ENCODE data around the gene MYO9A. TPM values are rescaled to one million over a fixed set of nuclear protein-coding genes. Genes with fewer than 3 reads are reported as not detected.
"Not testable (repeated sequence)": the region's sequence is repeated elsewhere in the genome, so short reads cannot be mapped to it uniquely, and the experiment has no call there.

The MYO9A gene
- total and polyA plus RNA-seq, 2 donors: 13.8 to 179 TPM

DNA sequence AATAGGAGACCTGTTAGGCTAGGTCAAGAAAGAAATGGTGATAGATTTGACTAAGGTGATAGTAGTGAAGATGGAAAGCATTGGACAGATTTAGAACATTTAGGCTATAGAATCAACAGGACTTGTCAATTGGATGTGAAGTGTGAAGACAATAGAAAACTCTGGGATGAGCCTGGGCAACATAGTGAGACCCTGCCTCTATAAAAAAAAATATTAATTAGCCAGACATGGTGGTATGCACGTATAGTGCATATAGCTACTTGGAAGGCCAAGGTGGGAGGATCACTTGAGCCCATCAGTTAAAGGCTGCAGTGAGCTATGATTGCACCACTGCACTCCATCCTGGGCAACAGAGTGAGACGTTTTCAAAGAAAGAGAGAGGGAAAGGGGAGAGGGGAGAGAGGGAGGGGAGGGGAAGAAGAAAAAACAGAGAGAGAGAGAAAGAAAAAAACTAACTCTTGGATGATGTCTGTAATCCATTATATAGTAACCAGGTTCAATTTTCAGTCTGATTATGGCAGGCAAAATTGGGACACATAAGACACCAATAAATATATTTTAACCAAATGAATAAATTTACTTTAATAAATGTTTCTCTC is 9.9 kb upstream of the MYO9A start:
- WGBS: 57% methylated on average over 2 of the region's 2 CpGs
- Histone ChIP-seq H3K36me3 (ENCODE audit: insufficient read depth) (no peaks in the 10 kb centered on the region), H3K27ac (ENCODE audit: low read depth) (no peak overlapping the region), H3K4me3 (ENCODE audit: low read depth, low read length) (no peak overlapping the region), H3K4me1 (ENCODE audit: insufficient read depth) (no peaks in the 10 kb centered on the region)
- DNase-seq (ENCODE audit: extremely low spot score): no peak

- Histone ChIP-seq H3K27ac (ENCODE audit: low read depth) (no peak overlapping the region), H3K4me3 (ENCODE audit: low read depth, low read length) (no peak overlapping the region), H3K36me3 (ENCODE audit: insufficient read depth) (no peaks in the 10 kb centered on the region), H3K4me1 (ENCODE audit: insufficient read depth) (no peaks in the 10 kb centered on the region)
- 7% methylated on average over 1 of the region's 1 CpG for WGBS
- no peak for DNase-seq (ENCODE audit: extremely low spot score)
These were observed 6.3 kb upstream of the MYO9A start for GRCh38 chr15:72124218-72124617.

- H3K36me3 ChIP-seq (ENCODE audit: insufficient read depth): no peaks in the 10 kb centered on the region
- no peaks in the 10 kb centered on the region for H3K4me1 ChIP-seq (ENCODE audit: insufficient read depth)
- H3K27ac ChIP-seq (ENCODE audit: low read depth): peak overlapping the region; percentile 96
- WGBS: under 1% methylated on average over 59 of the region's 59 CpGs
- peak overlapping the region; percentile 83 for H3K4me3 ChIP-seq (ENCODE audit: low read depth, low read length)
- DNase-seq (ENCODE audit: extremely low spot score): peak; percentile 36
These were observed 399 bp downstream of the MYO9A start for GRCh38 chr15:72117486-72118016.

DNA sequence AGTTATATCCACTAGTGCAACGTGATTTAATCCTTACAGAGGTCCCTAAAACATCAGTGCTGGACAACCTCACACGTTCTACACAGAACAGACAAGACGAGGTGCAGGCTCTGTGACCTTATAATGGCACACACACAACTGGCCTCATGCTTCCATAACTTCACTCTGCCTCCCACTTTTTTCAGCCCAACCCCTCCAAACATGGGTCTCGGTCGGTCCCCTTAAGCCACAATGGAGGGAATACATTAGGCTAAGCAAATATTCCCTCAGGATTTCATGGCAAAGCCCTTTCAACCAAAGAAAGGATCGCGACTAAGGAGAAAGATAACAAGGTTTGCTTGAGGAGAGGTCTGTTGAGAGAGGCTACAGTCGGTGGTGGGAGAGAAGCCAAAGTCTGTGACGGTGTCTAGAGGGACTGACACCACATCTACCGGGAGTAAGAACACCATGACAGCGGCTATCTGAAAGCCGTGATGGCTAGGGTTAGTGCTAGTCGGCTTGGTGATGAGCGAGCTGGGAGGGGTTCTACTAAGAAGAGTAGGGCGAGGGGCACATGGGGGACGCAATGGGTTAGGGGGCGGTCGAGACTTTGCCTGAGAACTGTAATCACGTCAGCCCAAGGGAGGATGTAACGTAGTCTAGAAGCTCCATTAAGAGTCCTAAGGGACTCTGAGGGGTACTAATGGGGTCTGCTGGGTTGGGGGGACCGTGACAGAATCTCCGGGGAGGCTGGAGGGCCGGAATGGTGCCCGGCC is 1.0 kb downstream of the MYO9A start:
- Histone ChIP-seq H3K4me3 (ENCODE audit: low read depth, low read length) (peak overlapping the region; percentile 83), H3K36me3 (ENCODE audit: insufficient read depth) (no peaks in the 10 kb centered on the region), H3K27ac (ENCODE audit: low read depth) (peak overlapping the region; percentile 96), H3K4me1 (ENCODE audit: insufficient read depth) (no peaks in the 10 kb centered on the region)
- DNase-seq (ENCODE audit: extremely low spot score): no peak
- under 1% methylated on average over 24 of the region's 24 CpGs for WGBS

DNA sequence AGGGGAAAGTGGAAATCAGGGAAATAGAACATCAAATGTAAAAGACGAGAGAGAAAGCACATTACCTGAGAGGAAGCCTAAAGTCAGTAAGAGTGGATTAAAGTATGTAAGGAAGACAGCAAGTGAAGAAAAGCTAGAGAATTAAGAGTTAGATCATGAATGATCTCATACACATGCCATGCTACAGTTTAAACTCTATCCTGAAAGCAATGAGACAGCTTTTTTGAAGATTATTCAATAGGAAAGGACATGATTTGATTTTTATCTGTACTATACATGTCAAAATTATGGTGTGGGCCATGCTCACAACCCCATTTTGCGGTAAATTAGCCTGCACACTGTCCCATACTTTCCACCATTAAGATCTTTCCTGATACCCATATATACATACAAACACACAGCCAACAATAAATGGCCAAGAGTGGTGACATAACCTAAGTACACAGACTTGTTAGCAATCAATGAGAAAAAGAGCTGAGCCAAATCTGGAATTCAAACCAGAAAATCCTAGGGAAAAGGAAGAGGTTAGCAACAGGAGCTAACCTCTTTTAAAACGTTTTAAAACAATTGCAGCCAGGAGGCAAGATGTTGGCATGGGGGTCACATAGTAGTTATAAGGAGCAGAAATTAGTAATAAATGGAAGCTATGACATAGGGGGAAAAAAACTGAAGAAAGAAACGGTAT is 4.5 kb downstream of the MYO9A start:
- WGBS: 70% methylated on average over 4 of the region's 4 CpGs
- Histone ChIP-seq H3K27ac (ENCODE audit: low read depth) (no peak overlapping the region), H3K4me1 (ENCODE audit: insufficient read depth) (no peaks in the 10 kb centered on the region), H3K36me3 (ENCODE audit: insufficient read depth) (no peaks in the 10 kb centered on the region), H3K4me3 (ENCODE audit: low read depth, low read length) (no peak overlapping the region)
- no peak for DNase-seq (ENCODE audit: extremely low spot score)

- Histone ChIP-seq H3K4me1 (ENCODE audit: insufficient read depth) (no peaks in the 10 kb centered on the region), H3K4me3 (ENCODE audit: low read depth, low read length) (no peak overlapping the region), H3K36me3 (ENCODE audit: insufficient read depth) (no peaks in the 10 kb centered on the region), H3K27ac (ENCODE audit: low read depth) (no peak overlapping the region)
- no peak for DNase-seq (ENCODE audit: extremely low spot score)
These were observed 5.1 kb downstream of the MYO9A start for GRCh38 chr15:72112805-72113204.

GRCh38 chr15:72112116-72112515 is 5.8 kb downstream of the MYO9A start:
- Histone ChIP-seq H3K36me3 (ENCODE audit: insufficient read depth) (no peaks in the 10 kb centered on the region), H3K27ac (ENCODE audit: low read depth) (no peak overlapping the region), H3K4me3 (ENCODE audit: low read depth, low read length) (no peak overlapping the region), H3K4me1 (ENCODE audit: insufficient read depth) (no peaks in the 10 kb centered on the region)
- 33% methylated on average over 2 of the region's 2 CpGs for WGBS
- DNase-seq (ENCODE audit: extremely low spot score): no peak

DNA sequence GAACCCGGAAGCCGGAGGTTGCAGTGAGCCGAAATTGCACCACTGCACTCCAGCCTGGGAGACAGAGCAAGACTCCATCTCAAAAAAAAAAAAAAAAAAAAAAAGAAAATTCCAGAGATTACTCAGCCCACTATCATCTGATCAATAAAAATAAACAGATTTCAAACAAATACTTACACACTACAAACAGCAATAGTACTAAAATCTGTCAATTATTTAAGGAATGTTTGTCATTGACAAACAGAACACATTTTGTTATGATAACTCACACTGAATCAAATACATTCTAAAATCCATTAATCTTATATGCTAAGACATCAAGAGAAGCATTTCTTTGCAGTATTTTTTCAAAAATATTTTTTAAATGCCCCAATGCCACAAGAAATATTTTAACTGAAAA is 7.6 kb downstream of the MYO9A start:
- no peaks in the 10 kb centered on the region for H3K4me1 ChIP-seq (ENCODE audit: insufficient read depth)
- WGBS: 95% methylated on average over 3 of the region's 3 CpGs
- no peak overlapping the region for H3K27ac ChIP-seq (ENCODE audit: low read depth)
- H3K4me3 ChIP-seq (ENCODE audit: low read depth, low read length): no peak overlapping the region
- H3K36me3 ChIP-seq (ENCODE audit: insufficient read depth): no peaks in the 10 kb centered on the region
- DNase-seq (ENCODE audit: extremely low spot score): no peak

GRCh38 chr15:72106068-72106467 is 11.9 kb downstream of the MYO9A start:
- H3K4me3 ChIP-seq (ENCODE audit: low read depth, low read length): no peak overlapping the region

DNA sequence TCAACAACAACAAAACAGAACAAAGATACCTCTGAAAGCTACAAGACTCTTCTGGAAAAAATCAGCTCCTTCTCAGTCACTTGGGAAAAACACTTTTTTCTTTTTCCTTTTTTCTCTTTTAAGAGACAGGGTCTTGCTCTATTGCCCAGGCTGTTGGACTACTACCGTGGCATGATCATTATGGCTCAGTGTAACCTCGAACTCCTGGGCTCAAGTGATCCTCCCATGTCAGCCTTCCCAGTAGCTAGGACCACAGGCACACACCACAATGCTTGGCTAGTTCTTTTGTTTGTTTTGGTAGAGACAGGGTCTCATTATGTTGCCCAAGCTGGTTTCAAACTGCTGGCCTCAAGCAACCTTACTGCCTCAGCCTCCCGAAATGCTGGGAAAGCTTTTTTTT is 12.8 kb downstream of the MYO9A start:
- H3K4me1 ChIP-seq (ENCODE audit: insufficient read depth): no peaks in the 10 kb centered on the region
- no peak overlapping the region for H3K27ac ChIP-seq (ENCODE audit: low read depth)
- H3K4me3 ChIP-seq (ENCODE audit: low read depth, low read length): no peak overlapping the region
- no peaks in the 10 kb centered on the region for H3K36me3 ChIP-seq (ENCODE audit: insufficient read depth)
- whole genome bisulfite sequencing: 95% methylated on average over 3 of the region's 3 CpGs
- no peak for DNase-seq (ENCODE audit: extremely low spot score)

More at GRCh38 chr15:72106068-72106467, 11.9 kb downstream of the MYO9A start:
- WGBS: 98% methylated on average over 2 of the region's 2 CpGs
- H3K27ac ChIP-seq (ENCODE audit: low read depth): no peak overlapping the region
- DNase-seq (ENCODE audit: extremely low spot score): no peak
- H3K4me1 ChIP-seq (ENCODE audit: insufficient read depth): no peaks in the 10 kb centered on the region
- no peaks in the 10 kb centered on the region for H3K36me3 ChIP-seq (ENCODE audit: insufficient read depth)

- not testable (repeated sequence) for DNase-seq (ENCODE audit: extremely low spot score); H3K27ac ChIP-seq (ENCODE audit: low read depth); H3K4me3 ChIP-seq (ENCODE audit: low read depth, low read length); H3K4me1 ChIP-seq (ENCODE audit: insufficient read depth); H3K36me3 ChIP-seq (ENCODE audit: insufficient read depth)
- 94% methylated on average over 28 of the region's 33 CpGs for WGBS
These were observed 17.4 kb downstream of the MYO9A start for GRCh38 chr15:72100551-72100950.

DNA sequence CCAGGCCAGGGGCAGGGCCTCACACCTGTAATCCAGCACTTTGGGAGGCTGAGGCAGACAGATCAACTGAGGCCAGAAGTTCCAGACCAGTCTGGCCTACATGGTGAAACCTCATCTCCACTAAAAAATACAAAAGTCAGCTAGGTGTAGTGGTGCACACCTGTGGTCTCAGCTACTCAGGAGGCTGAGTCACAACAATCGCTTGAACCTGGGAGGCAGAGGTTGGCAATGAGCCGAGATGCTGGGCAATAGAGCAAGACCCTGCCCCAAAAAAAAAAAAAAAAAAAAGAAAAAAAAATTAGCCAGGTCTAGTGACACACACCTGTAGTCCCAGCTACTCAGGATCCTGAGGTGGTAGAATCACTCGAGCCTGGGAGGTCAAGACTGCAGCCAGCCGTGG is 18.8 kb downstream of the MYO9A start:
- Histone ChIP-seq H3K36me3 (ENCODE audit: insufficient read depth) (no peaks in the 10 kb centered on the region), H3K4me1 (ENCODE audit: insufficient read depth) (no peaks in the 10 kb centered on the region), H3K4me3 (ENCODE audit: low read depth, low read length) (no peak overlapping the region), H3K27ac (ENCODE audit: low read depth) (no peak overlapping the region)
- WGBS: 95% methylated on average over 4 of the region's 4 CpGs
- no peak for DNase-seq (ENCODE audit: extremely low spot score)

GRCh38 chr15:72098040-72098439 is 19.9 kb downstream of the MYO9A start:
- Histone ChIP-seq H3K4me1 (ENCODE audit: insufficient read depth) (no peaks in the 10 kb centered on the region), H3K4me3 (ENCODE audit: low read depth, low read length) (no peak overlapping the region), H3K27ac (ENCODE audit: low read depth) (no peak overlapping the region), H3K36me3 (ENCODE audit: insufficient read depth) (no peaks in the 10 kb centered on the region)
- no peak for DNase-seq (ENCODE audit: extremely low spot score)

- no peak for DNase-seq (ENCODE audit: extremely low spot score)
These were observed 21.2 kb downstream of the MYO9A start for GRCh38 chr15:72096796-72097195.

More at GRCh38 chr15:72096796-72097195, 21.2 kb downstream of the MYO9A start:
- Histone ChIP-seq H3K4me3 (ENCODE audit: low read depth, low read length) (no peak overlapping the region), H3K27ac (ENCODE audit: low read depth) (no peak overlapping the region), H3K4me1 (ENCODE audit: insufficient read depth) (no peaks in the 10 kb centered on the region), H3K36me3 (ENCODE audit: insufficient read depth) (no peaks in the 10 kb centered on the region)
- WGBS: 77% methylated on average over 1 of the region's 1 CpG
